HepG2 (cell line): ENCODE data around the gene ACP2. TPM values are rescaled to one million over a fixed set of nuclear protein-coding genes. Genes with fewer than 3 reads are reported as not detected.
A peak's percentile ranks its signal among the peaks of the same experiment; 100 is the strongest.

Experiments used
- BRD4 ChIP-seq: sonication (generic); formaldehyde crosslinking; IDR thresholded peaks from 2 replicates; pipeline ENCODE4 v1.4.0; 2020; ENCODE audit warnings: missing genetic modification reagents
- CCDC6 ChIP-seq: sonication (generic); formaldehyde crosslinking; IDR thresholded peaks from 2 replicates; pipeline ENCODE4 v1.8.1; 2022; ENCODE audit warnings: mild to moderate bottlenecking, missing genetic modification reagents, moderate library complexity
- CREM ChIP-seq, 2 experiments: sonication (generic) in 1 of 2; formaldehyde crosslinking in 1 of 2; IDR thresholded peaks; 2 replicates each; pipeline versions ENCODE4 v1.4.0 to v1.6.1; 2016 to 2020; ENCODE audit warnings: antibody characterized with exemption in 1 of 2, mild to moderate bottlenecking in 1 of 2, missing genetic modification reagents in 1 of 2
- GPN1 ChIP-seq: sonication (generic); formaldehyde crosslinking; IDR thresholded peaks from 2 replicates; pipeline ENCODE4 v1.5.1; 2020; ENCODE audit warnings: missing genetic modification reagents, borderline replicate concordance
- MEIS2 ChIP-seq: sonication (generic); formaldehyde crosslinking; IDR thresholded peaks from 2 replicates; pipeline ENCODE4 v1.9.0; 2021; ENCODE audit warnings: mild to moderate bottlenecking, missing genetic modification reagents
- MYC ChIP-seq: sonication (generic); formaldehyde crosslinking; IDR thresholded peaks from 2 replicates; pipeline ENCODE4 v1.9.0; 2021; ENCODE audit warnings: missing genetic modification reagents, borderline replicate concordance
- NR2F1 ChIP-seq, 2 experiments: fragments of 450-650 bp in 1 of 2; formaldehyde crosslinking in 1 of 2; IDR thresholded peaks; 2 replicates each; pipeline versions ENCODE4 v1.5.0 to v1.6.1; 2016 to 2020; ENCODE audit warnings: mild to moderate bottlenecking in 1 of 2, missing compliant biosample characterization in 1 of 2, missing genetic modification reagents in 1 of 2, moderate library complexity in 1 of 2
- PPARG ChIP-seq: conservative IDR thresholded peaks from 2 replicates; pipeline ENCODE4 v1.6.1; 2016; ENCODE audit warnings: missing biosample characterization, missing genetic modification reagents
- REST ChIP-seq, 2 experiments: IDR thresholded peaks; 2 replicates each; pipeline ENCODE4 v1.6.1; 2011 to 2012; ENCODE audit warnings: low read length in 2 of 2, borderline replicate concordance in 1 of 2, low read depth in 1 of 2, mild to moderate bottlenecking in 1 of 2, moderate library complexity in 1 of 2
- SSRP1 ChIP-seq: IDR thresholded peaks from 2 replicates; pipeline ENCODE4 v1.6.1; 2016; ENCODE audit warnings: control low read depth
- TCF7 ChIP-seq: sonication (generic); IDR thresholded peaks from 2 replicates; pipeline ENCODE4 v1.6.1; 2016; ENCODE audit warnings: antibody characterized with exemption, low read depth
- TEAD2 ChIP-seq: sonication (generic); formaldehyde crosslinking; IDR thresholded peaks from 2 replicates; pipeline ENCODE4 v1.9.0; 2021; ENCODE audit warnings: missing genetic modification reagents
- THAP11 ChIP-seq: IDR thresholded peaks from 2 replicates; pipeline ENCODE4 v1.6.1; 2016; ENCODE audit warnings: missing biosample characterization, missing genetic modification reagents
- U2AF2 ChIP-seq: fragments of 200-400 bp; formaldehyde crosslinking; IDR thresholded peaks from 2 replicates; pipeline ENCODE4 v1.6.1; 2017; ENCODE audit warnings: low read depth, mild to moderate bottlenecking, low read length
- ZNF136 ChIP-seq: sonication (generic); formaldehyde crosslinking; IDR thresholded peaks from 2 replicates; pipeline ENCODE4 v1.8.1; 2022; ENCODE audit warnings: low read depth, mild to moderate bottlenecking, moderate library complexity, missing genetic modification reagents
- ZNF276 ChIP-seq: sonication (generic); formaldehyde crosslinking; IDR thresholded peaks from 2 replicates; pipeline ENCODE4 v1.4.0; 2020; ENCODE audit warnings: mild to moderate bottlenecking, low read depth, missing genetic modification reagents
- ZNF33A ChIP-seq: sonication (generic); formaldehyde crosslinking; IDR thresholded peaks from 2 replicates; pipeline ENCODE4 v1.5.1; 2020; ENCODE audit warnings: missing genetic modification reagents, mild to moderate bottlenecking, moderate library complexity, borderline replicate concordance
- ZNF446 ChIP-seq: sonication (generic); formaldehyde crosslinking; IDR thresholded peaks from 2 replicates; pipeline ENCODE4 v1.5.0; 2020; ENCODE audit warnings: mild to moderate bottlenecking, missing genetic modification reagents
- polyA plus RNA-seq, 8 experiments: library from polyadenylated mRNA; depleted of rRNA in 3 of 8; stranded (reverse) in 7 of 8; unstranded in 1 of 8; fragments of >200 nt; fragmentation: Illumina TruSeq in 4 of 8; extraction: Trizol in 4 of 8; gene quantifications; 2 replicates each; pipeline versions ENCODE4 v1.2.1 to v1.2.3, GENCODE V29; 2011 to 2016; ENCODE audit warnings: low read depth in 4 of 8, missing spikeins in 1 of 8, mixed read lengths in 1 of 8; ENCODE audit not compliant: insufficient read depth in 1 of 8
- total RNA-seq, 5 experiments: library from RNA; depleted of rRNA; stranded (reverse); fragments of >200 nt; fragmentation: Illumina TruSeq; extraction: Trizol; gene quantifications; 2 replicates each; pipeline ENCODE4 v1.2.3, GENCODE V29; 2016; ENCODE audit warnings: low read depth in 1 of 5
- TF ChIP-seq, protein P1 (sequence below): sonication (generic); formaldehyde crosslinking; IDR thresholded peaks from 2 replicates; pipeline ENCODE4 v1.5.0; 2020; ENCODE audit warnings: missing genetic modification reagents
- TF ChIP-seq, protein P2 (sequence below): sonication (generic); formaldehyde crosslinking; IDR thresholded peaks from 2 replicates; pipeline ENCODE4 v1.8.0; 2022; ENCODE audit warnings: mild to moderate bottlenecking, missing genetic modification reagents, moderate library complexity
- TF ChIP-seq, protein P3 (sequence below): sonication (generic); formaldehyde crosslinking; IDR thresholded peaks from 2 replicates; pipeline ENCODE4 v1.8.1; 2023; ENCODE audit warnings: mild to moderate bottlenecking, missing genetic modification reagents, borderline replicate concordance

Gene ACP2
- total and polyA plus RNA-seq, 2 of the 13 experiments (the other 11 are each of a cell fraction or from before 2014, with no cell fraction given), result 17.7 to 20.2 TPM

GRCh38 chr11:47269002-47269828 lies 20.6 kb upstream of the ACP2 start (continued):
- peak; percentile 35; the same call in 1 of the 2 replicates for TF ChIP-seq CREM (IDR thresholded peaks at IDR 0.05)
- TF ChIP-seq CREM (CRISPR knock-in tag; IDR thresholded peaks at IDR 0.05), result no peak
- 0 out of 2 replicates have a peak, but pooled peaks have one; percentile 37 for TF ChIP-seq SSRP1 (CRISPR knock-in tag)
- peak; percentile 36; the same call in 1 of the 2 replicates for TF ChIP-seq TCF7
- no peak; the same call in 1 of the 2 replicates for TF ChIP-seq ZNF276 (CRISPR knock-in tag)
- TF ChIP-seq TEAD2 (CRISPR knock-in tag), result no peak
- 0 out of 2 replicates have a peak, but pooled peaks have one; percentile 14 for TF ChIP-seq PPARG (CRISPR knock-in tag)
- no peak for TF ChIP-seq ZNF33A
- TF ChIP-seq REST (IDR thresholded peaks at IDR 0.05; ENCODE audit: borderline replicate concordance in 1 of 2, low read depth in 1 of 2, low read length in 2 of 2), result 0 out of 4 replicates have a peak, but pooled peaks of 1 of the 2 experiments have one; percentile 13
- no peak for TF ChIP-seq ZNF446 (CRISPR knock-in tag)
- peak; percentile 85; the same call in 1 of the 2 replicates for TF ChIP-seq CCDC6 (CRISPR knock-in tag)
- TF ChIP-seq MYC (CRISPR knock-in tag), result peak; percentile 73; the same call in 1 of the 2 replicates
- TF ChIP-seq BRD4 (CRISPR knock-in tag), result no peak
- no peak for TF ChIP-seq GPN1
- TF ChIP-seq U2AF2, result no peak
- TF ChIP-seq, protein P1, sequence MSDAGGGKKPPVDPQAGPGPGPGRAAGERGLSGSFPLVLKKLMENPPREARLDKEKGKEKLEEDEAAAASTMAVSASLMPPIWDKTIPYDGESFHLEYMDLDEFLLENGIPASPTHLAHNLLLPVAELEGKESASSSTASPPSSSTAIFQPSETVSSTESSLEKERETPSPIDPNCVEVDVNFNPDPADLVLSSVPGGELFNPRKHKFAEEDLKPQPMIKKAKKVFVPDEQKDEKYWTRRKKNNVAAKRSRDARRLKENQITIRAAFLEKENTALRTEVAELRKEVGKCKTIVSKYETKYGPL (CRISPR knock-in tag), result no peak
- TF ChIP-seq, protein P2, sequence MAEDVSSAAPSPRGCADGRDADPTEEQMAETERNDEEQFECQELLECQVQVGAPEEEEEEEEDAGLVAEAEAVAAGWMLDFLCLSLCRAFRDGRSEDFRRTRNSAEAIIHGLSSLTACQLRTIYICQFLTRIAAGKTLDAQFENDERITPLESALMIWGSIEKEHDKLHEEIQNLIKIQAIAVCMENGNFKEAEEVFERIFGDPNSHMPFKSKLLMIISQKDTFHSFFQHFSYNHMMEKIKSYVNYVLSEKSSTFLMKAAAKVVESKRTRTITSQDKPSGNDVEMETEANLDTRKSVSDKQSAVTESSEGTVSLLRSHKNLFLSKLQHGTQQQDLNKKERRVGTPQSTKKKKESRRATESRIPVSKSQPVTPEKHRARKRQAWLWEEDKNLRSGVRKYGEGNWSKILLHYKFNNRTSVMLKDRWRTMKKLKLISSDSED (CRISPR knock-in tag), result no peak
- 0 out of 2 replicates have a peak, but pooled peaks have one; percentile 63 for TF ChIP-seq ZNF136 (CRISPR knock-in tag)
- peak; percentile 94 for TF ChIP-seq THAP11 (CRISPR knock-in tag)
- no peak for TF ChIP-seq MEIS2 (CRISPR knock-in tag)
- TF ChIP-seq, protein P3, sequence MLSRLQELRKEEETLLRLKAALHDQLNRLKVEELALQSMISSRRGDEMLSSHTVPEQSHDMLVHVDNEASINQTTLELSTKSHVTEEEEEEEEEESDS, result no peak
- no peak for TF ChIP-seq NR2F1 (CRISPR knock-in tag; IDR thresholded peaks at IDR 0.05)
